ENCODE results near the gene IFNA5. TPM values are rescaled to one million over a fixed set of nuclear protein-coding genes. Genes with fewer than 3 reads are reported as not detected.

The IFNA5 gene
- polyA plus RNA-seq, 4 donors = not detected

GRCh38 chr9:21316032-21316842 is 11.1 kb upstream of the IFNA5 start:
- FAIRE-seq (no peak), DNase-seq (no peak)
- Histone ChIP-seq H3K4me3 (ENCODE audit: low read depth in 1 of 3, low read length in 3 of 3) (no peak overlapping the region), H3K4me1 (ENCODE audit: control insufficient read depth in 3 of 3, insufficient read depth in 2 of 3, low read depth in 1 of 3, low read length in 2 of 3) (no peaks in the 10 kb centered on the region), H3K36me3 (ENCODE audit: control insufficient read depth in 3 of 3, insufficient read depth in 2 of 3, low read depth in 1 of 3, low read length in 3 of 3) (peaks cover 0 to 2% (median 0%) of the 10 kb centered on the region in 3 donors), H3K27ac (ENCODE audit: low read depth in 1 of 3, low read length in 2 of 3) (no peak overlapping the region), H3K9me3 (ENCODE audit: control insufficient read depth in 2 of 2, insufficient read depth in 1 of 2, low read depth in 1 of 2, low read length in 1 of 2) (no peaks in the 10 kb centered on the region), H3K27me3 (ENCODE audit: control insufficient read depth in 3 of 3, insufficient read depth in 3 of 3, low read length in 3 of 3) (no peaks in the 10 kb centered on the region)
- 26 to 36% (median 32%) methylated on average over 8 of the region's 8 CpGs for WGBS, 3 donors

GRCh38 chr9:21314152-21314551 is 9.0 kb upstream of the IFNA5 start:
- no peaks in the 10 kb centered on the region for H3K9me3 ChIP-seq (ENCODE audit: control insufficient read depth in 2 of 2, insufficient read depth in 1 of 2, low read depth in 1 of 2, low read length in 1 of 2)
- DNase-seq = no peak
- H3K4me3 ChIP-seq (ENCODE audit: low read depth in 1 of 3, low read length in 3 of 3) = no peak overlapping the region
- no peaks in the 10 kb centered on the region for H3K4me1 ChIP-seq (ENCODE audit: control insufficient read depth in 3 of 3, insufficient read depth in 2 of 3, low read depth in 1 of 3, low read length in 2 of 3)
- no peaks in the 10 kb centered on the region for H3K36me3 ChIP-seq (ENCODE audit: control insufficient read depth in 3 of 3, insufficient read depth in 2 of 3, low read depth in 1 of 3, low read length in 3 of 3)
- no peak overlapping the region for H3K27ac ChIP-seq (ENCODE audit: low read depth in 1 of 3, low read length in 2 of 3)
- no peaks in the 10 kb centered on the region for H3K27me3 ChIP-seq (ENCODE audit: control insufficient read depth in 3 of 3, insufficient read depth in 3 of 3, low read length in 3 of 3)
- WGBS, 3 donors = 79 to 93% (median 93%) methylated on average over 2 of the region's 2 CpGs
- FAIRE-seq = no peak

GRCh38 chr9:21311889-21312288 is 6.8 kb upstream of the IFNA5 start:
- no peak overlapping the region for H3K27ac ChIP-seq (ENCODE audit: low read depth in 1 of 3, low read length in 2 of 3)
- H3K27me3 ChIP-seq (ENCODE audit: control insufficient read depth in 3 of 3, insufficient read depth in 3 of 3, low read length in 3 of 3) = peaks cover 0 to 2% (median 0%) of the 10 kb centered on the region in 3 donors
- no peaks in the 10 kb centered on the region for H3K4me1 ChIP-seq (ENCODE audit: control insufficient read depth in 3 of 3, insufficient read depth in 2 of 3, low read depth in 1 of 3, low read length in 2 of 3)
- DNase-seq (no peak), FAIRE-seq (no peak)
- 70 to 90% (median 78%) methylated on average over 1 of the region's 1 CpG for WGBS, 3 donors
- H3K4me3 ChIP-seq (ENCODE audit: low read depth in 1 of 3, low read length in 3 of 3) = no peak overlapping the region
- no peaks in the 10 kb centered on the region for H3K9me3 ChIP-seq (ENCODE audit: control insufficient read depth in 2 of 2, insufficient read depth in 1 of 2, low read depth in 1 of 2, low read length in 1 of 2)
- no peaks in the 10 kb centered on the region for H3K36me3 ChIP-seq (ENCODE audit: control insufficient read depth in 3 of 3, insufficient read depth in 2 of 3, low read depth in 1 of 3, low read length in 3 of 3)

GRCh38 chr9:21295992-21296391 is 9.1 kb downstream of the IFNA5 start:
- DNase-seq = no peak
- Histone ChIP-seq H3K4me3 (ENCODE audit: low read depth in 1 of 3, low read length in 3 of 3) (no peak overlapping the region), H3K4me1 (ENCODE audit: control insufficient read depth in 3 of 3, insufficient read depth in 2 of 3, low read depth in 1 of 3, low read length in 2 of 3) (no peaks in the 10 kb centered on the region), H3K9me3 (ENCODE audit: control insufficient read depth in 2 of 2, insufficient read depth in 1 of 2, low read depth in 1 of 2, low read length in 1 of 2) (no peaks in the 10 kb centered on the region), H3K27ac (ENCODE audit: low read depth in 1 of 3, low read length in 2 of 3) (no peak overlapping the region), H3K27me3 (ENCODE audit: control insufficient read depth in 3 of 3, insufficient read depth in 3 of 3, low read length in 3 of 3) (no peaks in the 10 kb centered on the region), H3K36me3 (ENCODE audit: control insufficient read depth in 3 of 3, insufficient read depth in 2 of 3, low read depth in 1 of 3, low read length in 3 of 3) (no peaks in the 10 kb centered on the region)
- WGBS, 3 donors = 89 to 92% (median 89%) methylated on average over 1 of the region's 1 CpG
- no peak for FAIRE-seq

DNA sequence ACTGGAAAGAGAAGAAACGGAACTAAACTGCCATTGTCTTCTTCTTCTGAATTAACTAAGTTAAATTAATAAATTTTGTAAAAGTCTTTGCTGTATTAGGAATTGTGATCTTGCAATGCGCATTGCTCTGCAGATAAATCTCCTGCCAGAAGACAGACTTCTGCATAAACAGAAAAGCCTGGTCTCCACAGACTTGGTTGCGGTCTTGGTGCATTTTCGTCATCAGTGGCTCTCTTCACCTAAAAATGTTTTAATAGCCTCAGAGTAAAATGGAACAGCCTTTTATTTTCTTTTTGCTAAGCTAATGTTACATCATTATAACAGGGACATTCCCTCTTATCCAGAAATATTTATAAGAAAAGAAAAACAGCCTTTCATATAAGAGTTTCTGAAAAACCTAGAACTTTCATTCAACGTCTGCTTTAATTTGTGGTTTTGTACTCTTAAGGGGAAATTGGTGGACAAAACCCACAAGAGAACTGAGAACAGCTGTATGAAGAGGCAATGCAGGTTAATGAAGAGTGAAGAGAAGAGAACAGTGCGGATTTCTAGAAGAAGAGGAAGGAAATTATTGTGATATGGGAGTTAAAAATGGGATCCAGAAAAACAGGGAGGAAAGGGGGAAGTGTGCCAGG is 10.1 kb downstream of the IFNA5 start:
- WGBS, 3 donors = 41 to 62% (median 49%) methylated on average over 6 of the region's 6 CpGs

GRCh38 chr9:21294364-21294774 is 10.7 kb downstream of the IFNA5 start:
- H3K9me3 ChIP-seq (ENCODE audit: control insufficient read depth in 2 of 2, insufficient read depth in 1 of 2, low read depth in 1 of 2, low read length in 1 of 2) = no peaks in the 10 kb centered on the region
- WGBS, 3 donors = 18 to 44% (median 19%) methylated on average over 1 of the region's 1 CpG
- peaks cover 0 to 2% (median 0%) of the 10 kb centered on the region in 3 donors for H3K27me3 ChIP-seq (ENCODE audit: control insufficient read depth in 3 of 3, insufficient read depth in 3 of 3, low read length in 3 of 3)
- DNase-seq = peak; percentile 6 to 80
- no peak overlapping the region for H3K27ac ChIP-seq (ENCODE audit: low read depth in 1 of 3, low read length in 2 of 3)
- H3K36me3 ChIP-seq (ENCODE audit: control insufficient read depth in 3 of 3, insufficient read depth in 2 of 3, low read depth in 1 of 3, low read length in 3 of 3) = no peaks in the 10 kb centered on the region
- no peak overlapping the region for H3K4me3 ChIP-seq (ENCODE audit: low read depth in 1 of 3, low read length in 3 of 3)
- FAIRE-seq = peak; percentile 51
- no peaks in the 10 kb centered on the region for H3K4me1 ChIP-seq (ENCODE audit: control insufficient read depth in 3 of 3, insufficient read depth in 2 of 3, low read depth in 1 of 3, low read length in 2 of 3)

More for the DNA sequence above, 10.1 kb downstream of the IFNA5 start:
- Histone ChIP-seq H3K9me3 (ENCODE audit: control insufficient read depth in 2 of 2, insufficient read depth in 1 of 2, low read depth in 1 of 2, low read length in 1 of 2) (no peaks in the 10 kb centered on the region), H3K4me1 (ENCODE audit: control insufficient read depth in 3 of 3, insufficient read depth in 2 of 3, low read depth in 1 of 3, low read length in 2 of 3) (no peaks in the 10 kb centered on the region), H3K27me3 (ENCODE audit: control insufficient read depth in 3 of 3, insufficient read depth in 3 of 3, low read length in 3 of 3) (no peaks in the 10 kb centered on the region), H3K27ac (ENCODE audit: low read depth in 1 of 3, low read length in 2 of 3) (no peak overlapping the region), H3K36me3 (ENCODE audit: control insufficient read depth in 3 of 3, insufficient read depth in 2 of 3, low read depth in 1 of 3, low read length in 3 of 3) (no peaks in the 10 kb centered on the region), H3K4me3 (ENCODE audit: low read depth in 1 of 3, low read length in 3 of 3) (no peak overlapping the region)
- no peak for DNase-seq
- no peak for FAIRE-seq

GRCh38 chr9:21289848-21290247 is 15.3 kb downstream of the IFNA5 start:
- FAIRE-seq = no peak
- no peaks in the 10 kb centered on the region for H3K9me3 ChIP-seq (ENCODE audit: control insufficient read depth in 2 of 2, insufficient read depth in 1 of 2, low read depth in 1 of 2, low read length in 1 of 2)
- H3K27ac ChIP-seq (ENCODE audit: low read depth in 1 of 3, low read length in 2 of 3) = no peak overlapping the region

DNA sequence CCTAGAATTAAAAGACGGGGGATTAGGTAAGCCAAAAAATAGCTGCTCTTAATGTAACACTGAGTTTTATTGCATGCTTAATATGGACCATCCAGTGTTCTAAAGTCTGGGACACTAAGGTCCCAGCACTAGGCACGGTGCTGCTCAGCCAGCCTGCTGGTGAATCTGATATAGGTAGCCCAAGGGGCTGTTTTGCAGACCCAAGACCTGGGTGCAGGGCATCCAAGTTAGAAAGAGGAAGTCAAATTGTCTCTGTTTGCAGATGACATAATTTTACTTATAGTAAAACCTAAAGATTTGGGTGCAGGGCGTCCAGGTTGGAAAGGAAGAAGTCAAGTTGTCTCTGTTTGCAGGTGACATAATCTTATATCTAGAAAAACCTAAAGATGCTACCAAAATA is 17.8 kb downstream of the IFNA5 start:
- Histone ChIP-seq H3K4me3 (ENCODE audit: low read depth in 1 of 3, low read length in 3 of 3) (no peak overlapping the region), H3K27ac (ENCODE audit: low read depth in 1 of 3, low read length in 2 of 3) (no peak overlapping the region), H3K27me3 (ENCODE audit: control insufficient read depth in 3 of 3, insufficient read depth in 3 of 3, low read length in 3 of 3) (peaks cover 0 to 2% (median 0%) of the 10 kb centered on the region in 3 donors), H3K9me3 (ENCODE audit: control insufficient read depth in 2 of 2, insufficient read depth in 1 of 2, low read depth in 1 of 2, low read length in 1 of 2) (no peaks in the 10 kb centered on the region), H3K36me3 (ENCODE audit: control insufficient read depth in 3 of 3, insufficient read depth in 2 of 3, low read depth in 1 of 3, low read length in 3 of 3) (no peaks in the 10 kb centered on the region), H3K4me1 (ENCODE audit: control insufficient read depth in 3 of 3, insufficient read depth in 2 of 3, low read depth in 1 of 3, low read length in 2 of 3) (no peaks in the 10 kb centered on the region)
- FAIRE-seq (no peak), DNase-seq (no peak)
- WGBS, 3 donors = 76 to 90% (median 77%) methylated on average over 3 of the region's 3 CpGs

More at GRCh38 chr9:21289848-21290247, 15.3 kb downstream of the IFNA5 start:
- no peak for DNase-seq
- H3K36me3 ChIP-seq (ENCODE audit: control insufficient read depth in 3 of 3, insufficient read depth in 2 of 3, low read depth in 1 of 3, low read length in 3 of 3) = no peaks in the 10 kb centered on the region
- H3K4me1 ChIP-seq (ENCODE audit: control insufficient read depth in 3 of 3, insufficient read depth in 2 of 3, low read depth in 1 of 3, low read length in 2 of 3) = no peaks in the 10 kb centered on the region
- no peak overlapping the region for H3K4me3 ChIP-seq (ENCODE audit: low read depth in 1 of 3, low read length in 3 of 3)
- WGBS, 3 donors = 42 to 72% (median 49%) methylated on average over 2 of the region's 2 CpGs
- H3K27me3 ChIP-seq (ENCODE audit: control insufficient read depth in 3 of 3, insufficient read depth in 3 of 3, low read length in 3 of 3) = peaks cover 0 to 2% (median 0%) of the 10 kb centered on the region in 3 donors

All from small intestine (tissue), 7 donors.